GM12892 (cell line): Measurements from ENCODE around the gene SH3TC2.

Source experiments
- POLR2A ChIP-seq: IDR thresholded peaks from 2 replicates; pipeline ENCODE4 v1.6.1; 2011; ENCODE audit warnings: low read depth, low read length, control low read depth
- POLR2AphosphoS5 ChIP-seq: IDR thresholded peaks from 2 replicates; pipeline ENCODE4 v1.6.1; 2011; ENCODE audit warnings: low read depth, low read length, control low read depth
- TAF1 ChIP-seq: IDR thresholded peaks from 2 replicates; pipeline ENCODE4 v1.6.1; 2011; ENCODE audit warnings: low read depth, mild to moderate bottlenecking, control low read depth, low read length, borderline replicate concordance

DNA sequence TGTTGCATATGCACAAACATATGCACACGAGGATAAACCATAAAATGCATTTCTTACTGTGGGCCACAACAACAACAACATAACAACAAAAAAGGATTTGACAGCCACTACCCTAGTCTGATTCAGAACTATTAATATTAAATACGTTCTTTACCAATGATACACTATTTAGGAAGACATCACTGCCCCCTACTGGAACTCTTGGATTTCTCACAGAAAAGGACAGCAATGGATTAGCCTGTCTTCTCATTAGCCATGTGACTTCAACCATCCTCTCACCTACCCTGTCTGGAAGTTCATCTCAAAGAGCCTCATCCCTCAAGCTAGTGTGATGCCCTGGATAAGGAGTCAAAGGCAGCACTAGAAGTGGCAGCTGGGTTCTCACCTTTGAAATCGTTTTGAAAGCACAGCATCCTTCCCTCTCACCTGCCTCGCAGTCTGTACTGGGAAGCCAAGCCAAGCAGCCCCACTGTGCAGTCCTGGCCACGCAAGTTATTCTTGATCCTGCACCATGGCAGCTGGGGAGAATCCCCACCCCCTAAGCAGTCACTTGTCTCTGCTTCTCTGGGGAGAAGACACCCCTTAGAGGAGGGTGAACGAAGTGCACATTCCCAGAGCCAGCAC, 64.6 kb downstream of the SH3TC2 start:
- TF ChIP-seq POLR2AphosphoS5 (no peak), POLR2A (no peak), TAF1 (no peak)
